Smooth muscle cell (in vitro differentiated cells): ENCODE results near the gene HSPA14. TPM values are rescaled to one million over a fixed set of nuclear protein-coding genes. Genes with fewer than 3 reads are reported as not detected.

Source experiments
- DNase-seq: peaks from one replicate; lab custom pipeline; 2025; ENCODE audit not compliant: unreplicated experiment; lab: John Stamatoyannopoulos, UW
- H2AFZ ChIP-seq: fragments of 200-600 bp; sonication (generic); 2 replicates; pipeline ENCODE4 v1.6.0; 2016; ENCODE audit warnings: antibody characterized with exemption, low read depth, mild to moderate bottlenecking
- H3F3A ChIP-seq: fragments of 200-600 bp; sonication (generic); 2 replicates; pipeline ENCODE4 v1.6.0; 2017; ENCODE audit warnings: antibody characterized with exemption, low read depth
- H3K27ac ChIP-seq: fragments of 200-600 bp; sonication (generic); 2 replicates; pipeline ENCODE4 v1.5.1; 2016; ENCODE audit warnings: low read depth, mild to moderate bottlenecking
- H3K27me3 ChIP-seq: fragments of 200-600 bp; sonication (generic); 2 replicates; pipeline ENCODE4 v1.6.1; 2016; ENCODE audit warnings: low read depth, mild to moderate bottlenecking
- H3K36me3 ChIP-seq: fragments of 200-600 bp; sonication (generic); 2 replicates; pipeline ENCODE4 v1.5.1; 2016; ENCODE audit warnings: low read depth
- H3K4me1 ChIP-seq: fragments of 200-600 bp; sonication (generic); 2 replicates; pipeline ENCODE4 v1.5.1; 2016; ENCODE audit warnings: low read depth
- H3K4me2 ChIP-seq: fragments of 200-600 bp; sonication (generic); 2 replicates; pipeline ENCODE4 v1.6.0; 2016; ENCODE audit warnings: mild to moderate bottlenecking
- H3K4me3 ChIP-seq: fragments of 200-600 bp; sonication (generic); 2 replicates; pipeline ENCODE4 v1.5.1; 2016; ENCODE audit warnings: mild to moderate bottlenecking
- H3K79me2 ChIP-seq: fragments of 200-600 bp; sonication (generic); 2 replicates; pipeline ENCODE4 v1.6.0; 2016; ENCODE audit warnings: low read depth, mild to moderate bottlenecking
- H3K9ac ChIP-seq: fragments of 200-600 bp; sonication (generic); 2 replicates; pipeline ENCODE4 v1.6.0; 2016; ENCODE audit warnings: low read depth
- H3K9me3 ChIP-seq: fragments of 200-600 bp; sonication (generic); replicated peaks from 2 replicates; pipeline ENCODE4 v1.5.1; 2016; ENCODE audit warnings: low read depth
- H4K20me1 ChIP-seq: fragments of 200-600 bp; sonication (generic); 2 replicates; pipeline ENCODE4 v1.6.0; 2016; ENCODE audit warnings: low read depth
- CTCF ChIP-seq: fragments of 200-600 bp; sonication (generic); IDR thresholded peaks from 2 replicates; pipeline ENCODE4 v1.5.1; 2017; ENCODE audit warnings: borderline replicate concordance, mild to moderate bottlenecking, antibody characterized with exemption; ENCODE audit not compliant: insufficient read depth, poor library complexity, severe bottlenecking
- WGBS: methylation state at CpG from one replicate; pipeline ENCODE4 v1.1.7; 2016; ENCODE audit warnings: low lambda C conversion rate; 5-methylcytosine and 5-hydroxymethylcytosine counted together
- polyA plus RNA-seq: library from polyadenylated mRNA; unstranded; fragments of >200 nt; fragmentation: Nextera tagmentation; extraction: Ambion mirVana; gene quantifications from 2 replicates; pipeline ENCODE4 v1.2.1, GENCODE V29; 2016
- total RNA-seq: library from RNA; depleted of rRNA; stranded (reverse); fragments of >200 nt; gene quantifications from 2 replicates; pipeline ENCODE4 v1.2.3, GENCODE V29; 2014

Gene HSPA14
- total and polyA plus RNA-seq, 2 experiments from 2014 or later, result 9.9 to 18.6 TPM

- no peak for DNase-seq
- H2AFZ ChIP-seq, result no peak overlapping the region
- no peak overlapping the region for H3K27ac ChIP-seq
- WGBS, result 92% methylated on average over 3 of the region's 3 CpGs
- no peak overlapping the region for H3K9ac ChIP-seq
- H3K9me3 ChIP-seq, result no peaks in the 10 kb centered on the region
- H3K4me2 ChIP-seq, result no peak overlapping the region
- H3K4me1 ChIP-seq, result no peaks in the 10 kb centered on the region
- H3K27me3 ChIP-seq, result peaks cover 14% of the 10 kb centered on the region
- H3K4me3 ChIP-seq, result no peak overlapping the region
- H4K20me1 ChIP-seq, result no peaks in the 10 kb centered on the region
- TF ChIP-seq CTCF, result no peak
- no peaks in the 10 kb centered on the region for H3F3A ChIP-seq
- no peaks in the 10 kb centered on the region for H3K79me2 ChIP-seq
- no peaks in the 10 kb centered on the region for H3K36me3 ChIP-seq
Observed at GRCh38 chr10:14823966-14824365, 14.1 kb upstream of the HSPA14 start.

- no peak overlapping the region for H3K4me2 ChIP-seq
- H4K20me1 ChIP-seq, result no peaks in the 10 kb centered on the region
- H3K4me3 ChIP-seq, result no peak overlapping the region
- no peaks in the 10 kb centered on the region for H3K79me2 ChIP-seq
- no peaks in the 10 kb centered on the region for H3F3A ChIP-seq
- H3K36me3 ChIP-seq, result no peaks in the 10 kb centered on the region
- H3K4me1 ChIP-seq, result no peaks in the 10 kb centered on the region
- H3K27me3 ChIP-seq, result peaks cover 14% of the 10 kb centered on the region
- WGBS, result 81% methylated on average over 1 of the region's 1 CpG
- no peaks in the 10 kb centered on the region for H3K9me3 ChIP-seq
- H3K27ac ChIP-seq, result no peak overlapping the region
- no peak for TF ChIP-seq CTCF
- H2AFZ ChIP-seq, result no peak overlapping the region
- no peak overlapping the region for H3K9ac ChIP-seq
- no peak for DNase-seq
Observed at GRCh38 chr10:14826076-14826829, 11.9 kb upstream of the HSPA14 start.

GRCh38 chr10:14833106-14833505 is 5.0 kb upstream of the HSPA14 start:
- Histone ChIP-seq H3K4me1 (peaks cover 7% of the 10 kb centered on the region), H3K4me2 (no peak overlapping the region), H2AFZ (no peak overlapping the region), H3K9ac (no peak overlapping the region), H4K20me1 (no peaks in the 10 kb centered on the region), H3F3A (peaks cover 8% of the 10 kb centered on the region), H3K9me3 (no peaks in the 10 kb centered on the region), H3K27ac (no peak overlapping the region), H3K79me2 (no peaks in the 10 kb centered on the region), H3K4me3 (no peak overlapping the region), H3K36me3 (no peaks in the 10 kb centered on the region), H3K27me3 (no peaks in the 10 kb centered on the region)
- TF ChIP-seq CTCF, result no peak
- no peak for DNase-seq
- 89% methylated on average over 3 of the region's 3 CpGs for WGBS

- 98% methylated on average over 2 of the region's 2 CpGs for WGBS
- no peaks in the 10 kb centered on the region for H3K27me3 ChIP-seq
- no peak overlapping the region for H2AFZ ChIP-seq
- DNase-seq, result no peak
- H4K20me1 ChIP-seq, result no peaks in the 10 kb centered on the region
- no peak overlapping the region for H3K27ac ChIP-seq
- H3K9ac ChIP-seq, result no peak overlapping the region
- no peak overlapping the region for H3K4me2 ChIP-seq
- no peak overlapping the region for H3K4me3 ChIP-seq
- H3K4me1 ChIP-seq, result peaks cover 13% of the 10 kb centered on the region
- H3K9me3 ChIP-seq, result no peaks in the 10 kb centered on the region
- H3K79me2 ChIP-seq, result peaks cover 30% of the 10 kb centered on the region
- peaks cover 5% of the 10 kb centered on the region for H3K36me3 ChIP-seq
- TF ChIP-seq CTCF, result no peak
- H3F3A ChIP-seq, result peaks cover 8% of the 10 kb centered on the region
Observed at GRCh38 chr10:14836208-14836607, 1.9 kb upstream of the HSPA14 start.
